Activated gamma-delta T cell treated with anti-CD3 and anti-CD28 coated beads, Interleukin-2, amount 50 U/mL, for 16 hours (primary cell): ENCODE results near the gene RAB42.
"Not testable (repeated sequence)": the region's sequence is repeated elsewhere in the genome, so short reads cannot be mapped to it uniquely, and the experiment has no call there.

Experiments used
- DNase-seq: peaks from one replicate; pipeline ENCODE4 v3.0.0-alpha.2; 2020; ENCODE audit warnings: low read depth

Gene RAB42

GRCh38 chr1:28586585-28587391, 5.3 kb upstream of the RAB42 start:
- not testable (repeated sequence) for DNase-seq

GRCh38 chr1:28592321-28593071, 431 bp downstream of the RAB42 start:
- DNase-seq: no peak

- DNase-seq: not testable (repeated sequence)
Measured at GRCh38 chr1:28593988-28594356, 1.9 kb downstream of the RAB42 start.

- DNase-seq: not testable (repeated sequence)
Measured at GRCh38 chr1:28594686-28595411, 2.8 kb downstream of the RAB42 start.

- no peak for DNase-seq
Measured at GRCh38 chr1:28595412-28596191, 3.5 kb downstream of the RAB42 start.

- DNase-seq: not testable (repeated sequence)
Measured at GRCh38 chr1:28596276-28596675, 4.2 kb downstream of the RAB42 start.

GRCh38 chr1:28601696-28602095, 9.6 kb downstream of the RAB42 start:
- no peak for DNase-seq

GRCh38 chr1:28602536-28603439, 10.7 kb downstream of the RAB42 start:
- no peak for DNase-seq

GRCh38 chr1:28604411-28604810, 12.3 kb downstream of the RAB42 start:
- no peak for DNase-seq

- no peak for DNase-seq
Measured at GRCh38 chr1:28604962-28605361, 12.9 kb downstream of the RAB42 start.

- no peak for DNase-seq
Measured at GRCh38 chr1:28606771-28607170, 14.7 kb downstream of the RAB42 start.

GRCh38 chr1:28613175-28613574, 21.1 kb downstream of the RAB42 start:
- DNase-seq: no peak

- DNase-seq: no peak
Measured at GRCh38 chr1:28631713-28632112, 39.6 kb downstream of the RAB42 start.

GRCh38 chr1:28632560-28632959, 40.5 kb downstream of the RAB42 start:
- no peak for DNase-seq

- no peak for DNase-seq
Measured at GRCh38 chr1:28640766-28641165, 48.7 kb downstream of the RAB42 start.

GRCh38 chr1:28642056-28642846, 50.2 kb downstream of the RAB42 start:
- no peak for DNase-seq

- peak; percentile 84 for DNase-seq
Measured at GRCh38 chr1:28642847-28643635, 51.0 kb downstream of the RAB42 start, which contains the start of gene TAF12. Gene TAF12, minus strand, starts transcription at chr1:28643067. Its CDS starts 20,986 bp downstream, at chr1:28622081.

- no peak for DNase-seq
Measured at GRCh38 chr1:28644494-28644893, 52.4 kb downstream of the RAB42 start.
